Hepatocyte (in vitro differentiated cells): ENCODE data around the gene ADAMTS12.

Experiments used
- CTCF ChIP-seq: fragments of 200-600 bp; sonication (generic); IDR thresholded peaks from 2 replicates; pipeline ENCODE4 v1.5.1; 2016; ENCODE audit warnings: antibody characterized with exemption, mild to moderate bottlenecking; ENCODE audit not compliant: poor library complexity
- EZH2phosphoT487 ChIP-seq: fragments of 200-600 bp; sonication (generic); IDR thresholded peaks from one replicate; pipeline ENCODE4 v1.6.1; 2018; ENCODE audit warnings: antibody characterized with exemption, mild to moderate bottlenecking, low read depth, moderate library complexity; ENCODE audit not compliant: unreplicated experiment, severe bottlenecking

GRCh38 chr5:33494466-33494865 lies 397.3 kb downstream of the ADAMTS12 start:
- TF ChIP-seq CTCF (no peak), EZH2phosphoT487 (no peak)
